NAMALWA (cell line): ENCODE data around the gene RAB34.

Source experiments
- DNase-seq: peaks from one replicate; pipeline ENCODE4 v3.0.0-alpha.2; 2015; ENCODE audit warnings: low spot score

RAB34 gene

DNA sequence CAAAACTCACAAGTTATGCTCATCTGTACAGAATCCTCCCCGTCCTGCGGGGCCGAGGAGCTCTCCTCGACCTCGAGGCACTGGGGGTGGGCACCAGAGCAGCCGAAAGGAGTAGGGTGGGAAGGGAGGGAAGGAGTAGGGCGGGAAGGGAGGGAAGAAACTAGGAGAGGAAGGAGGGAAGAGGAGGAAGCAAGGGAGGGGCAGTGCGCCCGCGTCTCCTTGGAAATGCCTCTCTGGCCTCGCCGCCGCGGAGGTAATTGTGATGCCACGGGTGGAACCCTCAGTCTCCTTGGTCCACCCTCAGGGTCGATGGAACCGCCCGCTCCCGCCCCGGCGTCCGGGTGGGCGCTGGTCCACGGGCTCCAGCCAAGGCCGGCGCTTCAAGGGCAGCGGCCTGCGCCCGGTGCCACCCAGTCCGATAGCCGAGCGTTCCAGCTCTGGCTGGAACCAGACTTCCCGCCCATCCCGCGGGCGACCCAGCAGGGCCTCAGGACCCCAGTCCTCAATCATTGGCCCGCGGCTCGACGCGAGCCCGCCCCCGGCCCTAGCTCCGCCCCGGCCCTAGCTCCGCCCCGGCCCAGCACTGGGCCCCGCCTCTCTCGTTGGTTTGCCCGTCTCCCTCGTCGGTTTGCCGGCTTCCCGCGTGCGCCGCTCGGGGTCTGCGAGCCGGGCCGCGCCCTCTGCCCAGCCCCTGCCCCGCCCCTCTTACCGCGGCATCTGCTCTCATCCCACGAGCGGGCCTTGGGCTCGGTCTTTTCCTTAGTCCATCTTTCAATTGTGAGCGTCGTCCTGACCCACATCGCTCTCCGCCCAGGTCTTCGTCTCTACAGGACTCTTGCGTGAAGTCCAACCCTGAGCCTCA, 6.6 kb downstream of the RAB34 start:
- DNase-seq = peak; percentile 90

DNA sequence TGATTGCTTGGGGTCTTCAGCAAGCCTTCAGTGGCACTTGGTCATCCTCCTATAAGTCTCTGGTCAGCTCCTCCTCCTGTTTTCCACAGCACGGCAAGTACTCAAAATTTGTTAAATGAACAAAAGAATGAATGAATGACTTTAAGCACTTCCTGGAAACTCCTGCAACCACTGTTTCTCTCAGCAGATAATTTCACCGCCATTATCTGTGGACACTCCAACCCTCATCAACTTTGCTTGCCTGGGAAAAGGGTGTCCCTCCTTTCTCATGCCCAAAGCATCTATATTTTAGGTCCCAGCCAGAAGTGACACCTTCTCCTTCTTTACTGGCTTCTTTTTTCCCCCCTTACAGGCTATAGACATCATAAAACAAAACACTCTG, 10.3 kb downstream of the RAB34 start:
- no peak for DNase-seq

DNA sequence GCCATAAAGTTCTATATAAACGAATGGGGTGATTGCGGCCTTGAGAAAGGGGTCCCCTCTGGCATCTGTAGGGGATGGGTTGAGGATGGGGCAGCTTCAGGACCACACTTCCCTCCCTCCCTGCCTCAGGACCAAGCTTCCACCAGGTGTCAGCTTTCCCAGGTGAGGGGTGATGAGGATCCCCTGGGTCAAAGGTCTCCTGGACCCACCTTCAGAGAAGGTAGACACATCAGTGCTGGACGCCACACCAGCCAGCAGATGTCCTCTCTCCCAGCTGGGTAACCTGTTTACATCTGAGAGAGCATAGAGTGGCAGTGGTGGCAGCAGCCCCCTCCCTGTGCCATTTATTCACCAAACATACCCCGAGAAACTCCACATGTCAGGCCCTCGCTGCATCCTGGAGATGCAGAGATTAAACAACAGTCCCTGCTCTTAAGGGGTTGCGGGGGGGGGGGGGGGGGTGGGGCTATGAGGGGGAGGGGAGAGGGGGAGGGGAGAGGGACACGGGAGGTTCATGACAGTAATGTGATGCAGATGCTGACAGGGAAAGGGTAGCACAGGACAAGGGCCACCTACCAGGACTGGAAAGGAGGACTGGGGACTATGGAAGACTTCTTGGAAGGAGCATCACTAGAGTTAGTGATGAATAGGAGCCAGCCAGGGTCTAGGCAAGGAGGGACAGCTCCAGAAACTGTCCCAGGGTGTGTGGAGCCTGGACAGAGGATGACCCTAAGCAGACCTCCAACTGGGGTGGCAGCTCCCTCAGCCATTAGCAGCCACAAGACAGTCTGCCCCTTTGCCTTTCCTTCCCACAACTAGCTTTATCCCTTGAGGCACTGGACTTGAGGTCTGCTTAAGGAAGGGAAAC, 11.0 kb downstream of the RAB34 start:
- DNase-seq = no peak

DNA sequence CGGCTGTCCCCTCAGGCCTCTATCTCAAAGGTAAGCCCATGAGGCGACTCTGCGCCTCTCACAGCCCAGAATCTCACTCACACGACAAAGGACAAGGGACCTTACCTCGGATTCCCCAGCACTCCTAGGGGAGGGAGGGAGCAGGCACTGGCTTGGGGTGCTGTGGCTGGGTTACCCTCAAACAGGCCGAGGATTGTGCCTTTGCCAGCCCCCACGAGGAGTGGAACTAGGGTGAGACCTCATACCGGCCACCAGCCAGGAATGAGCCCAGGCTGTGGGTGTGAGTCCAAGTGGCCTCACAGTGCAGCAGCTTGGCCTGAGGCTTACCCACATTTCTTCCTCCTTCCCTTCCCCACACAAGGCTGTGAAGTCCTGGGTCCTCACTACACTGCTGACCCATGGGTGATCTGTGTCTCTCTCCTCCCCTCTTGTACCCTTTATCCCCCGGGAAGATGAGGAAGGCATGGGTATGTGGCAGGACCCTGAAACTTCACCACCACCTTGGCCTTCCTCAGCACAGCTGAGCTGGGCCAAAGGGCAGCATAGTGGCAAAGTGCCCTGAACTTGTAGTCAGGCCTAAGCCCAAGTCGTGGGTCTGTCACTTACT, 11.8 kb downstream of the RAB34 start:
- DNase-seq = no peak

DNA sequence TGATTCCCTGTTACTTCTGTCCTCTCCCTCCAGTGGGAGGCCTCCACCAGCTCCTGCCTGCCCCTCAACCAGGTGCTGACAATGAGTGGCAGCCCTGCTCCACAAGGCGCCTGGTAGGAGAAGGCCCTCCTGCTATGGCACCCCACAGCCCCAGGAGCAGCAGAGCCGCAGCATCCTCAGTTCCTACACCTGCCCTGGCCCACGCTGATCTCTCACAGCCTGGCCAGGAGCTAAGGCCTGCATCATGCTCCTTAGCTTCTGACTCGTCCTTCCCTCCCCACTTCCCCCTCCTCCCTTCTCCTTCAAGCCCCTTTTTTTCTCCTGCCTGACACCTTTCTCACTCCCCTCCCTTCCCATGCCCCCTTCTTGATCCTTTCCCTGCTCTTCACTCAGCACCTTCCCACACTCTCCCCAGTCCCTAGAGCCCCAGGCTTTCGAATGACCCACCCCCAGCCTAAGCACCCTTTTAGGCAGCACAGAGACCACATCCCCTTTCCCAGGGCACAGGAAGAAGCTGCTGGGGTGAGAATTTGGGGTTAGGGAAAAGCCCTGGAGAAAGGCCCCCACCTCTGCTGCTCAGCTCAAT, 12.5 kb downstream of the RAB34 start:
- DNase-seq = no peak

DNA sequence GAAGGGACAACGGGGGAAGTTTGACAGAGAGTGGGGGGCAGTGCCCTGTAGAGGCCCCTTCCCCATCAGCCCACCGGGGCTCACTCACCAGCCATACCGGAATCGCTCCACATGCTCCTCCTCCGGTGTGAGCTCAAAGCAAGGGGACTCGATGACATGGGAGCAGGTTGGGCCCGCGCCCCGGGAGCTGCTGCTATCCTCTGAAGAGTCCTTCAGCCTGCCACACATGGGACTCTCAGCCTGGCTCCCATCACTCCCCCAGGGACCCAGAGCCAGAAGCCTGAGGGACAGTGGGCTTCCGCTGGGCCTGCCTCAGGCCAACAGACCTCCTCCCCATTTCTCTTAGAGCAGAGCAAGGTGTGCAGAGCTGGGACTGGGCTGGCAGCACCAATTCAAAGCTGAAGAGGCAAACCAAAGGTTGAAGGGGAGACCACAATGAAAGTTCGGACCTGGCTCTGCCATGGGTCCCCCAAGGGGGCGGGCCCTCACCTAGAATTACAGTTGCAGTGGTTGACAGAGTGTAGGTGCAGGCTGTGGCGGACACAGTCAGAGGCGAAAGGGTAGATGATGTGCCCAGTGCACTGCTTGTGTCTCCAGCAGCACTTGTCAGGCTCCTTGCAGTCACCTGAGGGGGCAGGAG, 13.3 kb downstream of the RAB34 start:
- DNase-seq = no peak

DNA sequence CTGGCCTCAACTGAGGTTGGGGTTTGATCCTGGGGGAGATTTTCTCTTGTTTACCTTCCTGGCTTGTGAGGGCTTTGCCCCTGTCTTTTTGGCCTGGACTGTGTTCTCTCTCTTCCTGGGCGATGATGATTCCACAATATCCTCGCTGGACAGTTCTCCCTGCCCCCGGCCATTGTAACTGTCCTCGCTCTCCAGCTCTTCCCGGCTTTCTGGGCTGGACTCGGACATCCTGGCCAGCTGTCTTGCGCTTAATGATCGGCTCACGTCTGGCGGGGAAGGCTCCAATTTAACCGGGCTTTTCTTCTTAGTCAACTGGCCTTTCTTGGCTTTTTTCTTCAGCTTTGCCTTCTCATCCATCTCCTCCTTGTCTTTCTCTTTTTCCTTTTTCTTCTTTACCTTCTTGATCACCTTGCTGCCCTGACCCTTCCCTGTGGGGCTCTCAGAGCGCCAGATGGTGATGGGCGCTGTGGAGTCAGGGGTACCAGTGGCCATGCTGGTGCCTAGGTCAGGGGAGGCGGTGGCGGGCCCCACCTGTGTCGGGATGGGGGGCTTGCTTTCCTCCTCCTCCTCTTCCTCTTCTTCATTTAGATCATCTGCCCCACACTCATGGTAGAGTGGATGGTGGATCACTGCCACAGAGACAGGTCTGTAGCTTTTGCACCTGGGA, 14.0 kb downstream of the RAB34 start:
- no peak for DNase-seq

DNA sequence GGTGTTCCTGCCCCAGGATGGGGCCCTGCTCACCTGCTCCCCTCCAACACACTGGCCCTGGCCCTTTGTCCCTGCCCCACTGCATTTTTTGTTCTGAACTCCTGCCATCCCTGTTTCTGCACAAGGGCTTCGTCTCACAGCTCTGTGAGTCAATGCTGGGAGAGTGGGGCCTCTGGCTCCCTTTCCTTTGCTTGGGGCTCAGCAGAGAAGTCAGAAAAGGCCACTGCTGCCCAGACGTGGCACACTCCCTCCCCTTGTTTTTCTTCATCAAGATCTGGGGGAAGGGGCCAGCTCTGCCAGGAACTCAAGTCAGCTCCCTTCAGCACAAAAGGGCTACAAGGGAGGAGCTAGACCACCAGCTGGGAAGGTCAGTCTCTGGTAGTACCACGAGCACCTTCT, 14.9 kb downstream of the RAB34 start:
- no peak for DNase-seq

DNA sequence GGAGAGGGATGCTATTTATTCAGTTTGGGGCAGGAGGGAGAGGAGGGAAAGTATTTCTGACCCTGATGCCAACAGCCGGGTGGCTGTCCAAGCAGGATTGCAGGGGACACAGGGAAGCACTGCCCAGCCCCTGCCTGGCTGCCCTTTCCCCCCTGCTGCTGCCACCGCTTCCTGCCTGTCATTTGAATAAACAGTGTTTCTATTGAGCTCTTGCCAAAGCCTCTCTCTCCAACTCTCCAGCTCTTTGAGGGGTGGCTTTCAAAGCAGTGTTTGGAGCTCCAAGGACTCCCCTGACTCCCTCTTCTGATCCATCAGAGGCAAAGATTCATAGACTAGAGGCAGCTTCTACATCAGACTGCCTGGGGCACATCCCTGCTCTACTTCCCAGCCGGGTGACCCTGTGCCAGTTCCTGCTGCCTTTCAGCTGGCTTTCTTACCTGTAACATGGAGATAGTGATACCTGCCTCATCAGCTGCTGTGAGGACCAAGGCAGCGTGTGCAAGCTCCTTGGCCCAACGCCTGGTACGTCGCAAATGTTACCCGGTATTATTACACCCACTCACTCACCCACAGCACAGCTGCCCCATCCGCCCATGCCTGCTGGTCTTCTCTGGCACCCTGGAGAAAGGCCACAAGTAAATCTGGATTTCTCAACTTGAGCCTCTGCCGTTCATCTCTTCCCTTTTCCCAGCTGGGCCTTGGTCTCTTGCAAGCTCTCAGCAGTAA, 15.5 kb downstream of the RAB34 start:
- no peak for DNase-seq

DNA sequence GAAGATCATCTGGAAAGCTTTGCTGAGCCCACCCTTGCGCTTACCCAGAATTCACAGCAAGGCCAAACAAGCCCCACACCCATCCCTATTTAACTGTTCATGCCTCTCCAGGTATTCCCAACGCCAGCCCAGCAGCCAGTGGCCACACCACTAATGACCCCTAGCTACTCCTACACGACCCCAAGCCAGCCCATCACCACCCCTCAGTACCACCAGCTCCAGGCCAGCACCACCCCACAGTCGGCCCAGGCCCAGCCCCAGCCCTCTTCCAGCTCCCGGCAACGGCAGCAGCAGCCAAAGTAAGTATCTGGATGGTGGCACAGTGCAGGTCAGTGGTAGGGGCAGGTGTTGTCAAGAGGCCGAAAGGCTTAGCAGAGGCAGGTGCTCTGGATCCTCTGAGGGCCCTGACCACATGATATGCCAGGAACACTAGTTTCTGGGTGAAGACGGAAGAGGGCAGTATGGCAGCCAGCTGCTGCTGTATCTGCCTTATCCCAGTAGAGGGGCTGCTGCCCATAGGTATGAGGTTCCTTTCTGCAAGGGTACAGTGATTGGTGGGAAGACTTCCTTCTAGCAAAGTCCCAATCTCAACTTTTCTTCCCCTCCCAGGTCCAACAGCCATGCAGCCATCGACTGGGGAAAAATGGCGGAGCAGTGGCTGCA, 16.7 kb downstream of the RAB34 start:
- DNase-seq = no peak

DNA sequence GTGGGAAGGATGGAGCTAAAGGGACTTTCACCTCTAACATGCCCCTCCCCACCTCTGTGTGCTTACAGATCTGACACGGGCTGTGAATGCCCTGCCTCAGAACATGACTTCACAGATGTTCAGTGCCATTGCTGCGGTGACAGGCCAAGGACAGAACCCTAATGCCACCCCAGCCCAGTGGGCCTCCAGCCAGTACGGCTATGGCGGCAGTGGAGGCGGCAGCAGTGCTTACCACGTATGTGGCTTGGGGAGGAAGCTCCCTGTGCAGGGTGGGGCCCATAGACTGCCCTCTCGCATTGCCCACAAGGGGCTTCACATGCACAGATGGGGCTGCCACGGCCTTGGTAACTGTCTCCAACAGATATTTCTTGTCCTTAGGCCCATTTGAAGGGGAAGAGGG, 17.4 kb downstream of the RAB34 start:
- DNase-seq = no peak

DNA sequence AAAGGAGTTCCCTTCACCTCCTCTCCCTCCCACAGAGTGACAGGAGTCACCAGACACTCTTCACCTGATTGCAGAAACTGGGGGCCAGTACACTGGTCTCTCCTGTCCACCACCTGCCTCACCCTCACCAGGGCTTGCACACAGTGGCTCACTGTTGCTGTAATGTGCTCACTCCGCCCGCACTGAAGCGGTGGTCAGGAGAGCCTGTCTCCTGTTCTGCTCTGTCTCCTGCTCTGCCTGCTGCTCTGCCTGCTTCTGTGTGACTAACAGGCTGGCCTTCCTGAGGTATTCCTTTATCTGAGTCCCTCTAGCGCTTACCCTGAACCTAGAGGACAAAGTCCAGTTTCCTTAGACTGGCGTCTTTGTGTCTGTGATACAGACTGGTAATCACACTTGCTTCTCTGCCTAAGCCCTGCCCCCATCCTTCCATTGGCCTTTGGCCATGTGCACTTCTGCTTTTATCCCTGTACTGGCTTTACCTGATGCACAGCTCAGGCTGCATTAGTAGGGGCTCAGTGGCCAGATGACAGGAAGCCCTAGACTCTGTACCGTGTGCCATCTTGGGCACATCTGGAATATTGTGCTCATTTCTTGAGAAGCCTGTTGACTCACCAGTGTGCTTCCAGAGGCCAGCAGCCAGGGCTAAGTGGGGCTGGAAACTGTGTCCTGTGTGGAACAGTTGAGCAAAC, 19.3 kb downstream of the RAB34 start:
- DNase-seq = no peak

DNA sequence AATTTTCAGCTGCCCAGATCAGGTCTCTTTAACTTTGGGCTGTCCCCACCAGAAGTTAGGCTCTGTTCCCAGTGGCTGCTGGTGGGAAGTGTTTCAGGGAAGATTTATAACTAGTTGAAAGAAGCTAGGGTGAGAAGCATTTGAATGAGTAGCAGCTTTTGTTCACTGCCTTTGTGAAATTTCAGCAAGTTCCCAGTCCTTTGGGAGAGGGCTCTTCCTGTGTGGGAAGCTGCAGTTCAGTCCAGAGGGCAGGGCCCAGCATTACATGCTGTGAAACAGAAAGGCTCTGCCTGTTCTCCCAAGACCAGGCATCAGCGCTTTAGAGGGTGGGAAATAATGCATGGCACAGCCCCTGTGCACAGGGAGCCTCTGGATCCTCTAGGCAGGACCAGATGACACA, 23.8 kb downstream of the RAB34 start:
- no peak for DNase-seq

DNA sequence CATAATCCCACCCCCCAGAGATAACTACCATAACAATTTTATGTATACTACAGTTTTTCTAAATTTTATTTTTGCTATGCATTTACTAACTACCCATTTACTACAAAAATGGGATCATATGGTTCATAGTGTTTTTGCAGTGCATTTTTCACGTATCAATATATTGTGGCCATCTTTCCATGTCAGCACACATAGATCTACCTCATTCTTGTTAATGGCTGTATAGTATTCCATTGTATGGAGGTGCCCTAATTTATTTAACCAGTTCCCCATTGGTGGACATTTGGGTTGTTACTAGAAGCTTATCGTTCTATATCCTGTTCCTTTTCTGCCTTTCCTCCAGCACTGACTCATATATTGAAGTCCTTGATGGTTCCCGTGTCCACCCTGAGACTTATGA, 28.7 kb downstream of the RAB34 start:
- DNase-seq = no peak

DNA sequence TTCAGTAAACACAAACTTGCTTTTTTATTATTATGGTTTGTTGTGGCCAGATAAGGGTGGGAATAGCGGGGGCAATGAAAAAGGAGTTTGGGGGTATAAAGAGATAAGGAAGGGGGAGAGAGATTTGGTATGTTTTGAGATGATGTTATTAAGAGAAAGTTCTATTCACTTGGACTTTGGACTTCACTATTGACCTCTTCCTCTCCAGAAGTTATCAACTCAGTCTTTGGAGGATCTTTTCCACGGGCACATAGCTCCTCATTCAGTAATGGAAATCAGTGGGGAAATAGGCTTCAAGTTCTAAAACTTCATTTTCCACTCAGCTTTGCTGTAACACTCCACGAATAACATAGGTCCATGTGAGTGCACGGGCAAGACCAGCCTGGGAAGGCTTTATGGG, 29.2 kb downstream of the RAB34 start:
- DNase-seq = no peak

DNA sequence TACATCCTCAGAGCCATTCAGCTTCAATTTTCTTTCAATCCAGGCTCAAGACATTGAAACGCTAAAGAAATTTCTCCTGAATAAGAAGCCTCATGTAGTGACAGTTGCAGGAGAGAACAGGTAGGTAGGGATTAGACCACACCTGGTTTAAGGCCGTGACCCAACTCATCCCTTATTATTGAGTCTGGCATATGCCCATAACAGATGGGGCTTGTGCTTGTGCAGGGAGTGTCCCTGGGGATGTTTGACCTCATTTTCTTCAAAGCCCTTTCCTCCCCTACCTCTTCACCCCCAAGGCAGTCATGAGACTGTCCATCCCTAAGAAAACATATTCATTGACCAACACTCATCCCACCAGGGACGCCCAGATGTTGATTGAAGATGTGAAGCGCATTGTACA, 31.4 kb downstream of the RAB34 start:
- no peak for DNase-seq

DNA sequence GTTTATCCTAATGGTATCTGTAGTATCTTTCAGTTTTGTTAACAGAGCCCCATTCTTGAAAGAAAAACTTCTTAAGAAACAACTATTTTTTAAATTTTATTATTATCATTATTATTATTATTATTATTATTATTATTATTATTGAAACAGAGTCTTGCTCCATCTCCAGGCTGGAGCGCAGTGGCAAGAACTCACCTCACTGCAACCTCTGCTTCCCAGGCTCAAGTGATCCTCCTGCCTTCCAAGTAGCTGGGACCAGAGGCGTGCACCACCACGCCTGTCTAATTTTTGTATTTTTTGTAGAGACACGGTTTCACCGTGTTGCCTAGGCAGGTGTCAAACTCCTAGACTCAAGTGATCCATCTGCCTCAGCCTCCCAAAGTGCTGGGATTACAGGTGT, 32.3 kb downstream of the RAB34 start:
- no peak for DNase-seq

DNA sequence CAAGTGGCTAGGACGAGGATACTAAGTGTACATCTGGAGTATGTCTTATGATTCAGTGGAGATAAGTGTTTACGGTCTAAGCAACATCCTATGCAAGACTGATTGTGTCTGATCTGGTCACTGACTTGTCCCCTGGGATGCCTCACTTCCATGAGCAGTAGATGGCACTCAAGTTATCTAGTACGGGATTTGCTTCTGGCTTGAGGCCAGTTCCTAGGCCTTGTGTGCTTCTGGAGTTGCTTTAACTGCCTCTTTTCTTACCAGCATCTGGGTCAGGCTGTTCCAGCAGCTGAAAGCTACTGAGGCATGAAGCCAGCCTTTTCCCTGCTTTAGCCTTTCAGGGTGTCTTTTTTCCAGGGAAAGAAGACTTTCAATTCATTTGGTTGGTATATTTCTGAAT, 32.7 kb downstream of the RAB34 start:
- DNase-seq = no peak

DNA sequence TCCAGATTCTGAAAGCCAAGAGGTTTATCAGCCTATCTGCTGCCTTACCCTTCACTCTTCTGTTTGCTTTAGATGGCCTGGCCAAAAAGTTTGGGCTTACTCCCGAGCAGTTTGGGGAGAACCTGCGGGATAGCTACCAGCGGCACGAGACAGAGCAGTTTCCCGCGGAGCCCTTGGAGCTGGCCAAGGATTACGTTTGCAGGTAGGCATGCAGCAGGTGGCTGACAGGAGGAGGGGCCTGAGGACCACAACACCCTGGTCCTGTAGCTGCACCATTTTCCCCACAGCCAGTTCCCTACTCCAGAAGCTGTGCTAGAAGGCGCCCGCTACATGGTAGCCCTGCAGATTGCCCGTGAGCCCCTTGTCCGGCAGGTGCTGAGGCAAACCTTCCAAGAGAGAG, 35.0 kb downstream of the RAB34 start:
- no peak for DNase-seq

DNA sequence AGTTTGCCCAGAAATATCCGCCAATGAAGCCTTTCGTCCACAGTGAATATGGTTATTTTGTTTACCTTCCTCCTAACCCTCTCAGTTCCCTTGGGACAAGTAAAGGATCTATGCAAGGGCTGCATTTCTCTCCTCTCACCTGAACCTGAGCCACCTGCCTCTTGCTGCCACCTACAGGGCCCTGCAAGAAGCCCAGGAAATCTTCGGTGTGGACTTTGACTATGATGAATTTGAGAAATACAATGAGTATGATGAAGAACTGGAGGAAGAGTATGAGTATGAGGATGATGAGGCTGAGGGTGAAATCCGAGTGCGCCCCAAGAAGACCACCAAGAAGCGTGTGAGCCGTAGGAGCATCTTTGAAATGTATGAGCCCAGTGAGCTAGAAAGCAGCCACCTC, 41.7 kb downstream of the RAB34 start:
- DNase-seq = peak; percentile 40
